Endothelial cell (in vitro differentiated cells): ENCODE measurements around the gene CIPC. TPM values are rescaled to one million over a fixed set of nuclear protein-coding genes. Genes with fewer than 3 reads are reported as not detected.

Experiments
- DNase-seq: peaks from one replicate; pipeline ENCODE4 v3.0.0; 2021; ENCODE audit warnings: low spot score
- H3K27ac Mint-ChIP-seq: one replicate; pipeline ENCODE4 v1.8.0; 2021; ENCODE audit warnings: mixed read lengths, inconsistent platforms; ENCODE audit not compliant: unreplicated experiment
- H3K27me3 Mint-ChIP-seq: one replicate; pipeline ENCODE4 v1.8.0; 2021; ENCODE audit warnings: mild to moderate bottlenecking, moderate library complexity, mixed read lengths, inconsistent platforms; ENCODE audit not compliant: unreplicated experiment
- H3K36me3 Mint-ChIP-seq: one replicate; pipeline ENCODE4 v1.8.0; 2021; ENCODE audit warnings: mild to moderate bottlenecking, low read depth, mixed read lengths, inconsistent platforms; ENCODE audit not compliant: unreplicated experiment
- H3K4me1 Mint-ChIP-seq: one replicate; pipeline ENCODE4 v1.8.0; 2021; ENCODE audit warnings: mild to moderate bottlenecking, mixed read lengths, inconsistent platforms; ENCODE audit not compliant: unreplicated experiment
- H3K4me3 Mint-ChIP-seq: one replicate; pipeline ENCODE4 v1.8.0; 2021; ENCODE audit warnings: mild to moderate bottlenecking, mixed read lengths, inconsistent platforms; ENCODE audit not compliant: unreplicated experiment
- H3K9me3 Mint-ChIP-seq: one replicate; pipeline ENCODE4 v1.8.0; 2021; ENCODE audit warnings: mixed read lengths, inconsistent platforms; ENCODE audit not compliant: unreplicated experiment
- CTCF ChIP-seq: fragments of 200-600 bp; sonication (generic); IDR thresholded peaks from one replicate; pipeline ENCODE4 v1.5.0; 2021; ENCODE audit warnings: antibody characterized with exemption; ENCODE audit not compliant: unreplicated experiment
- total RNA-seq: library from RNA; stranded (reverse); fragmentation: NEBNext Ultra II Directional; extraction: Animal tissue kit (Norgen Biotek cat#: 25700); gene quantifications from one replicate; pipeline ENCODE4 v1.2.1, GENCODE V29; 2021; ENCODE audit not compliant: unreplicated experiment

CIPC gene
- total RNA-seq, 1 donor from 2014 or later, result 42.4 TPM

GRCh38 chr14:77065851-77066577, 32.0 kb upstream of the CIPC start:
- Mint-ChIP-seq H3K27me3 (peaks cover 14% of the 10 kb centered on the region), H3K9me3 (no peaks in the 10 kb centered on the region), H3K36me3 (no peaks in the 10 kb centered on the region), H3K4me3 (no peak overlapping the region), H3K27ac (no peak overlapping the region), H3K4me1 (no peaks in the 10 kb centered on the region)
- no peak for TF ChIP-seq CTCF
- DNase-seq, result no peak

GRCh38 chr14:77066578-77067172, 31.4 kb upstream of the CIPC start:
- no peak overlapping the region for H3K4me3 Mint-ChIP-seq

GRCh38 chr14:77067632-77068516, 30.2 kb upstream of the CIPC start:
- Mint-ChIP-seq H3K4me3 (no peak overlapping the region), H3K9me3 (no peaks in the 10 kb centered on the region), H3K27me3 (peaks cover 14% of the 10 kb centered on the region), H3K4me1 (no peaks in the 10 kb centered on the region), H3K36me3 (no peaks in the 10 kb centered on the region), H3K27ac (no peak overlapping the region)
- peak; percentile 55 for TF ChIP-seq CTCF
- DNase-seq, result peak; percentile 73

More at GRCh38 chr14:77066578-77067172, 31.4 kb upstream of the CIPC start:
- TF ChIP-seq CTCF, result no peak
- H3K4me1 Mint-ChIP-seq, result no peaks in the 10 kb centered on the region
- H3K36me3 Mint-ChIP-seq, result no peaks in the 10 kb centered on the region
- peaks cover 14% of the 10 kb centered on the region for H3K27me3 Mint-ChIP-seq
- H3K27ac Mint-ChIP-seq, result no peak overlapping the region
- no peaks in the 10 kb centered on the region for H3K9me3 Mint-ChIP-seq
- DNase-seq, result no peak

GRCh38 chr14:77068517-77069200, 29.4 kb upstream of the CIPC start:
- Mint-ChIP-seq H3K4me3 (no peak overlapping the region), H3K27me3 (peaks cover 14% of the 10 kb centered on the region), H3K36me3 (no peaks in the 10 kb centered on the region), H3K4me1 (no peaks in the 10 kb centered on the region), H3K9me3 (no peaks in the 10 kb centered on the region), H3K27ac (no peak overlapping the region)
- no peak for DNase-seq
- peak; percentile 17 for TF ChIP-seq CTCF
